Measurements from ENCODE around the gene MEN1. TPM values are rescaled to one million over a fixed set of nuclear protein-coding genes. Genes with fewer than 3 reads are reported as not detected.

MEN1 gene
- total RNA-seq, 1 donor from 2014 or later, result 23.5 TPM

GRCh38 chr11:64768300-64768694, 42.1 kb downstream of the MEN1 start:
- TF ChIP-seq, protein P1, sequence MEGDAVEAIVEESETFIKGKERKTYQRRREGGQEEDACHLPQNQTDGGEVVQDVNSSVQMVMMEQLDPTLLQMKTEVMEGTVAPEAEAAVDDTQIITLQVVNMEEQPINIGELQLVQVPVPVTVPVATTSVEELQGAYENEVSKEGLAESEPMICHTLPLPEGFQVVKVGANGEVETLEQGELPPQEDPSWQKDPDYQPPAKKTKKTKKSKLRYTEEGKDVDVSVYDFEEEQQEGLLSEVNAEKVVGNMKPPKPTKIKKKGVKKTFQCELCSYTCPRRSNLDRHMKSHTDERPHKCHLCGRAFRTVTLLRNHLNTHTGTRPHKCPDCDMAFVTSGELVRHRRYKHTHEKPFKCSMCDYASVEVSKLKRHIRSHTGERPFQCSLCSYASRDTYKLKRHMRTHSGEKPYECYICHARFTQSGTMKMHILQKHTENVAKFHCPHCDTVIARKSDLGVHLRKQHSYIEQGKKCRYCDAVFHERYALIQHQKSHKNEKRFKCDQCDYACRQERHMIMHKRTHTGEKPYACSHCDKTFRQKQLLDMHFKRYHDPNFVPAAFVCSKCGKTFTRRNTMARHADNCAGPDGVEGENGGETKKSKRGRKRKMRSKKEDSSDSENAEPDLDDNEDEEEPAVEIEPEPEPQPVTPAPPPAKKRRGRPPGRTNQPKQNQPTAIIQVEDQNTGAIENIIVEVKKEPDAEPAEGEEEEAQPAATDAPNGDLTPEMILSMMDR (conservative IDR thresholded peaks at IDR 0.05; ENCODE audit: low read depth, low read length), result no peak
- H3K4me3 ChIP-seq (ENCODE audit: low read depth, low read length), result no peak overlapping the region
- DNase-seq (ENCODE audit: low read depth), result no peak

GRCh38 chr11:64767344-64768299, 42.7 kb downstream of the MEN1 start:
- TF ChIP-seq, protein P1 (conservative IDR thresholded peaks at IDR 0.05; ENCODE audit: low read depth, low read length), result peak; percentile 84
- no peak overlapping the region for H3K4me3 ChIP-seq (ENCODE audit: low read depth, low read length)
- DNase-seq (ENCODE audit: low read depth), result no peak

GRCh38 chr11:64766881-64767280, 43.5 kb downstream of the MEN1 start:
- TF ChIP-seq, protein P1 (conservative IDR thresholded peaks at IDR 0.05; ENCODE audit: low read depth, low read length), result no peak
- DNase-seq (ENCODE audit: low read depth), result no peak
- no peak overlapping the region for H3K4me3 ChIP-seq (ENCODE audit: low read depth, low read length)

DNA sequence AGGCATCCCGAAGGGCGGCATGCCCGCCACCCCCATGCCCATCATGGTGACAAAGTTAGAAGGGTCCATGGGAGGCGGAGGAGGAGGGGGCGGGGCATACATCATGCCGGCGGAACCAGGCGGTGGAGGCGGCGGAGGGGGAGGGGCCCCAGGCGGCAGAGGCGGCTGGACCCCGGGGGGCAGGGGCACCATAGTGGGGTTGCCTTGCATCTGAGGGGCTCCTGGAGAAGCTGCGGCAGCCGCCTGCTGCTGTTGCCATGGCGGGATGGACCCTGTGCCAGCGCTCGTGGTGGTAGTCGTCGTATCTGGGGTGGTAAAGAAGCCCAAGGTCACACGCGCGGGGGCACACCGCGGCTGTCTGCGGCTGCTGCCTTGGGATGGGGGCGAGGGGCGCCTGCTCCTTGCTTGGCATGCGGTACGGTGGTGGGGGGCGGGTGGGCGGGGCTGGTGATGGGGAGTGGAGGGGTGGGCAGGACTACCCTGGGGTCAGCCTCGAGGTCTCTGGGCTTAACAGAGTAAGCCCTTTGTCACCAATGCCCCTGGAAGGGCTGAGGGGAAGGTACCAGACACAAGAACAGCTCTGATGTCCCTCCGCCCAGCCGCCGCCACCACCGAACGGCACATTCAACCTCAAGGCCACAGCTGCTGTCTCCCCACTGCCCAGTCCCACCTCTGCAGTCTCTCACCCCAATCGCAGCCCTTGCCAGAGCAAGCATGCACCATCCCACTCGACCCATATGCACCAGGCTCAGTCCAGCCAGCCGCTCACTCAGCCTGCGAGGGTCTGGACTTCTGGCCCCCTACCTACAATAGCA, 44.3 kb downstream of the MEN1 start:
- no peak for DNase-seq (ENCODE audit: low read depth)
- TF ChIP-seq, protein P1 (conservative IDR thresholded peaks at IDR 0.05; ENCODE audit: low read depth, low read length), result no peak
- H3K4me3 ChIP-seq (ENCODE audit: low read depth, low read length), result no peak overlapping the region

DNA sequence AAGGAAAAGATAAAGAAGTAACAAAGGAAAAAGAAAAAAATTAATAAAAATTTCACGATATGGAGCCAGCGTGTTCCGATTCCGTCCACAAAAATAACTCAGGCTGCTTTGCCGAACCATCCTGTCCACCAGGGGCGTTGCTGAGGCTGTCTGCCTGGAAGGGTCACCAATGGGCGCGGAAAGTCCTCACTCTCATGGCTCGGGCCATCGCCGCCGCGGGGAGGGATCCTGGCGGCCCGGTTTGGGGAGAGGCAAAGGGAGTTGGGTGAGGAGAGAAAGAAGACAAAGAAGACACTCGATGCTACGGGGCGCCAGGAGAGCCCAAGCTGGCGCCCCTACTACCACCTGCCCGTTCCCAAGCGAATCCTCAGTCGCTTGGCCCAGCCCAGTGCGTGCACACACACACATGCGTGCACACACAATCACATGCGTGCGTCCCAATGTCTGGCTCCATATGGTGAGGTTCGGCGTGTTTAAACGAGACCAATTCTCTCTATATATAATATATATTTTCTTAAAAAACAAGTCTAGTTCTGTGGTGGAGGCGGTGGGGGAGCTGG, 45.0 kb downstream of the MEN1 start:
- TF ChIP-seq, protein P1 (conservative IDR thresholded peaks at IDR 0.05; ENCODE audit: low read depth, low read length), result peak; percentile 18
- H3K4me3 ChIP-seq (ENCODE audit: low read depth, low read length), result no peak overlapping the region
- no peak for DNase-seq (ENCODE audit: low read depth)

GRCh38 chr11:64764753-64765152, 45.6 kb downstream of the MEN1 start:
- no peak for DNase-seq (ENCODE audit: low read depth)
- TF ChIP-seq, protein P1 (conservative IDR thresholded peaks at IDR 0.05; ENCODE audit: low read depth, low read length), result no peak
- H3K4me3 ChIP-seq (ENCODE audit: low read depth, low read length), result no peak overlapping the region

Measured in epithelial cell of proximal tubule (primary cell).